GM13976 (cell line): ENCODE results near the gene NCOA3.

Experiments used
- DNase-seq: peaks from one replicate; pipeline ENCODE4 v3.0.0; 2012; ENCODE audit warnings: low spot score
- CTCF ChIP-seq: IDR thresholded peaks from 2 replicates; pipeline ENCODE4 v1.5.1; 2012; ENCODE audit warnings: borderline replicate concordance, mild to moderate bottlenecking; ENCODE audit not compliant: insufficient read depth; ENCODE audit errors: extremely low read depth, missing control alignments, control extremely low read depth
- in situ Hi-C: fragments of 300-500 bp; cut with MboI; formaldehyde crosslinking; loops from one replicate; pipeline ENCODE4 v1.12.0; 2022; ENCODE audit warnings: low sequenced_read_pairs, mixed read lengths, inconsistent platforms; ENCODE audit not compliant: unreplicated experiment

NCOA3 gene

GRCh38 chr20:47557218-47557617 is 55.5 kb downstream of the NCOA3 start:
- DNase-seq: no peak
- in situ Hi-C loops: no loop called here
- TF ChIP-seq CTCF: no peak

- TF ChIP-seq CTCF: no peak
- DNase-seq: no peak
- in situ Hi-C loops: no loop called here
These were observed 56.1 kb downstream of the NCOA3 start for GRCh38 chr20:47557791-47558190.

- in situ Hi-C loops: no loop called here
- TF ChIP-seq CTCF: no peak
- no peak for DNase-seq
These were observed 56.8 kb downstream of the NCOA3 start for GRCh38 chr20:47558295-47559066.

- no peak for TF ChIP-seq CTCF
- DNase-seq: no peak
- in situ Hi-C loops: no loop called here
These were observed 57.5 kb downstream of the NCOA3 start for GRCh38 chr20:47559141-47559540.

- TF ChIP-seq CTCF: no peak
- in situ Hi-C loops: no loop called here
These were observed 59.5 kb downstream of the NCOA3 start for GRCh38 chr20:47561180-47561579.

GRCh38 chr20:47561603-47562583 is 60.2 kb downstream of the NCOA3 start:
- TF ChIP-seq CTCF: no peak
- in situ Hi-C loops: no loop called here
- no peak for DNase-seq

More at GRCh38 chr20:47561180-47561579, 59.5 kb downstream of the NCOA3 start:
- DNase-seq: no peak
